ENCODE data around the gene TBC1D22A. TPM values are rescaled to one million over a fixed set of nuclear protein-coding genes. Genes with fewer than 3 reads are reported as not detected.
"Not testable (repeated sequence)": the region's sequence is repeated elsewhere in the genome, so short reads cannot be mapped to it uniquely, and the experiment has no call there.

Gene TBC1D22A
- total RNA-seq, 1 donor from 2014 or later: 33.0 TPM

DNA sequence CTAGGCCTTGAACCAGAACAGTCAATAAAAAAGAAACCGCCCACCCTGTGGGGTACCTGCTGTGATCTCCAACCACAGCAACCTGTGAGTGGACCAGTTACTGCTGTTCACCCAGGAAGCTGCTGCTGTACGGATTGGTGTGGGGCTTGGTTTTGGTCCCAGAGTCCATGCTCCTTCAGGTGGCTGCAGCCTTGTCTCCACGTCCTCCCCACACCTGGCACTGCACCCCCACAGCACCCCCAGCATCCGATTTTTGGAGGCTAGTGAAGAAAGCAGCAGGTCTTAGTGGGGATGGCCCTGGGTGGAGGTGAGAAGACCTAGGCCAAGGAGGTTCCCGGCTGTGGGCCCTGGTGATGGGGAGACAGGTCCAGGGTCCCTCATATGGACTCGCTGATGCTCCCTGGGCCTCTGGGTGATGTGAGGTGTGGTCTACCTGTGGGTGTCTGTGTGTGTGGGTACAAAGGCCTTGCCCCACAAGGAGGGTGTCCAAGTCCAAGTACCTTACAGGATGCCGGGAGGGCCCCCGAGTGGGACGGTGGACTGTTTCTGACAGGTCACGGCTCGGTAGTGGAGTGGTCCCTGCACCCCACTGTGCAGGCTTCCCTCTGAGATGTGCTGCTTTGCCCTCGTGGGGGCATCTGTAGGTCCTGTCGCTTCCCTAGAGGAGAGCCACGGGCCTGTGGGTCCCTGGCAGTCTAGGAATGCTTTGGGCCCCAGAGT is 283.4 kb downstream of the TBC1D22A start:
- no peak for DNase-seq (ENCODE audit: low spot score)

- no peak for DNase-seq (ENCODE audit: low spot score)
Measured at GRCh38 chr22:47046411-47047065, 284.1 kb downstream of the TBC1D22A start.

- no peak for DNase-seq (ENCODE audit: low spot score)
Measured at GRCh38 chr22:47047321-47048122, 285.1 kb downstream of the TBC1D22A start.

GRCh38 chr22:47048123-47049077 is 285.9 kb downstream of the TBC1D22A start:
- no peak for DNase-seq (ENCODE audit: low spot score)

DNA sequence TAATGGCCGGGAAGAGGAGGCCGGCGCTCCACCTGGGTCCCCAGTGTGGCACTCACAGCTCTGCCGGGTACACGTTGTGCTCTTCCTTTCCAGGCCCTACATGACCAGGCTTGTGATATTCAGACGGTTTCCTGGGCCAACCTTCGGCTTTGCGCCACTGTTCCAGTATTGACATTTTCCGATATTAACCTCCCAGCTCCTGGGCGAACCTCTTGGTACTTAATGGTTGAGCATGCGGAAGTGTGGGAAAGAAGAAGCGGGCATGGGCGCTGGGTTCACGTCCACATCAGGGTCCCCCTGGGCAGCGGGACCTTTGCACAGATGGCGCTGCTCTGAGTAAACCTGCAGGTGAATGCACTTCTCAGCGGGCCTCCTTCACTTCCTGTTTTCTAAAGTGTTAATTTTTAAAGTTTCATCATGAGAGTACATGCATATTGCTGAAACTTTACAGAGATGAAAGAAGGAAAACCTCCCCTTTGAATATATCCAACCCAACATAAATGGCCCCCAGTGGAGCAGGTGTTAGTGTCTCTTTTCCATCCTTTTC is 286.7 kb downstream of the TBC1D22A start:
- no peak for DNase-seq (ENCODE audit: low spot score)

GRCh38 chr22:47049736-47050400 is 287.4 kb downstream of the TBC1D22A start:
- DNase-seq (ENCODE audit: low spot score): not testable (repeated sequence)

DNA sequence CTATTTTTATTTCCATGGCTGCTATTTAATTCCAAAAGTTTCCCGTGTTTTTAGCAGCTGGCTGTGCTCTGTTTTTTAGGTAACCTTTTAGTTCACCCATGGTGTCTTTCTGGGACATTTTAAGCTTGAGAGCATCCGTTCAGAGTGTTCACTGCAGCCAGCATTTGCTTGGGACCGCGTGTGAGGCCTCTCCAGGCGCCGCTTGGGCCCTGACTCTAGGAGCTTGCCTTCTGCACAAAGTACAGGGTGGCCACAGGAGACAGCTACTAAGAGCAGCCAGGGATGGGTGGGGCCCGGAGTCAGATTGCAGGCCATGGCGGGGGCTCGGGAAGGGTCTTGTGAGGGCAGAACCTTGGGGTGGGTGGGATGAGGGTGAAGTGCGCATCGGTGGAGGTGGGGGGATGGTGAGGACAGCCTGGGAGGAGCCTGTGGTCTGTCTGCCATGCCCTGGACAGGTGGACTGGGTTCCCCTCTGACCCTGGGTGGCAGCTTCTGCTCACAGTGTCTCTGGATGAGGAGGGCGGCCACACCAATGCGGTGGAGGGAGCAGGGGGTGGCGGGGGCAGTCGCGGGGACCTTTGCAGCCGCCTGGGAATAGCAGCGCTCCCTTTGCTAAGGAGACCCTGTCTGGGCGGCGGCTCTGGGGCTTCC is 288.1 kb downstream of the TBC1D22A start:
- DNase-seq (ENCODE audit: low spot score): no peak

DNA sequence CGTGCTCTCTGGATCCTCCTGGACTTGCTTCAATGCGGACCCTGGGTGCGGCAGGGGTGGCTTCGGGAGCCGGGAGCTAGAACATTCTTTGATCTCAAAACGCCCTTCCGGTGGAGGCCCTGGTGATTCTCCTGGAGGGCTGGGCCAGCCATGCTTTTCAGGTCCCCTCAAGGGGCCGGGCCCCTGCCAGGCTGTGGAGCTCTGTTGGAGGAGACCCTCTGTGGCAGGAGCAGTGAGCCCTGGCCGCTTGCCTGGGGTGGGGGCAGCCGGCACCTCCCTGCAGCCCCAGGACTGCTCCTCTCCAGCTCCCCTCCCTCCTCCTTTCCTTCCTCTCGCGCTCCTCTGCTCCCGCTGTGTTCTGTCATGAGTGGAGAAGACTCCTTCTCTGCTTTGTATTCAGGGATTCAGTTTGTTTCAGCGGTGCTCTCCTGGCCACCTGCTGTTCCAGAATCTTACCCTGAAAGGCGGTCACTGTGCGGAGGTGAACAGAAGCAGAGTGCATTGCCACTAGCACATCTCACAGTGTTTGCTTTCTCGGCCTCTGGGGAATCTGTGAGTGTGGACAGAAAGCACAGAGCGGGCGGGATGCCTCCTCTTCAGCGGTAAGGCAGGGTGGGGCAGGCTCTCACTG is 289.1 kb downstream of the TBC1D22A start:
- DNase-seq (ENCODE audit: low spot score): no peak

- no peak for DNase-seq (ENCODE audit: low spot score)
Measured at GRCh38 chr22:47052236-47053012, 290.0 kb downstream of the TBC1D22A start.

- DNase-seq (ENCODE audit: low spot score): no peak
Measured at GRCh38 chr22:47053013-47053725, 290.7 kb downstream of the TBC1D22A start.

- no peak for DNase-seq (ENCODE audit: low spot score)
Measured at GRCh38 chr22:47053726-47054141, 291.3 kb downstream of the TBC1D22A start.

- DNase-seq (ENCODE audit: low spot score): no peak
Measured at GRCh38 chr22:47054231-47055072, 292.0 kb downstream of the TBC1D22A start.

DNA sequence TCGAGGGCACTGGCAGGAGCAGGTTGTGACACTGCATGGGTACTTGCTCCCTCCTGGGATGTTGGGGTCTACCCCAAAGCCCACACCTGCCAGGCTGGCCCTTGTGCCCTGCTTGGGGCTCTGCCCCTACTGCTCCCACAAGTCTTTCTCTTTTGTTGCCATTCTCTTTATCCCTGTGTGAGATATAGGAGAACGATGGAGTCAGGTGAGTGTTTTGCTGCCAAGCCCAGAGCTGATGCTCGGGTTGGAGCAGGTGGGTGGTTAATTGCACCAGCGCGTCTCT is 292.6 kb downstream of the TBC1D22A start:
- no peak for DNase-seq (ENCODE audit: low spot score)

GRCh38 chr22:47055461-47055860 is 293.0 kb downstream of the TBC1D22A start:
- no peak for DNase-seq (ENCODE audit: low spot score)

DNA sequence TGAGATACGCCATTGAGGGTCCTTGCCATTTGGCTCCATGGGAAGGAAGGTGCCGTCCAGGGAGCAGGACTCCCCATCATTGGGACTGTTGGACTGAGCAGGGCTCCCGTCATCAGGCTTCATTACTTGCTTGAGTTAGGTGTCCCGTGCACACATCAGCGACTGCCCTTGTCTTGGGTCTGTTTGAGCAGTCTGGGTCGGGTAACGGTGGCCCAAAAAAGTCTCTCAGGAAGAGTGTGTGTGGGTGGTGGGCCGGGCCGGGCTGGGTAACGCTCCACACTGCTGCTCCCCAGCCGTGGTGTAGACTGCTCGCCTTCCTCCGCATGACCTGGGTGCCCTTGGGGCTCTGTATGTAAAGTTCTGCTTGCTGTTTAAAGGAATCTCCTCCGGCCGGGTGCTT is 293.5 kb downstream of the TBC1D22A start:
- no peak for DNase-seq (ENCODE audit: low spot score)

DNA sequence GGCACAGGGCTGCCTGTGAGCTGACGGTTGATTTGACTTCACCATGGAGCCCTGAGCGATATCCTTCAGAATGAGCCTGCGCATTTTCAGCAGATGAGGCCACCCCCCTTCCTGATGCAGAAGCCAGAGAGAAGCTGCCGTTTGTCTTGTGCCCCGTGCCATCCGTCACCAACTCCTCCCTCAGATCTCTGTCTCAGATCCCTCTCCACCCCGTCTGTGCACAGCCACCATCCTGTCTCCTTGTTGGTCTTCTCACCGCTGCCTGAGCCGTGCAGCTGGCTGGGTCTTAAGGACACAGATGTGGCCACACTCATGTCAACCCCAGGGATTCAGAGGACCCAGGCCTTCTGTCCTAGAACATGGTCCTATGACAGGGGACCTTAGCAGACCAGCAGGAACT is 293.9 kb downstream of the TBC1D22A start:
- no peak for DNase-seq (ENCODE audit: low spot score)

GRCh38 chr22:47056776-47057470 is 294.5 kb downstream of the TBC1D22A start:
- no peak for DNase-seq (ENCODE audit: low spot score)
